HG02938 (cell line): ENCODE results near the gene PEX3.
A peak's percentile ranks its signal among the peaks of the same experiment; 100 is the strongest.

Source experiments
- ATAC-seq: cut with Tn5 transposase; IDR thresholded peaks from one replicate; pipeline ENCODE4 v1.9.1; 2021; ENCODE audit warnings: mild to moderate bottlenecking, moderate library complexity; ENCODE audit not compliant: unreplicated experiment

PEX3 gene

GRCh38 chr6:143450453-143451371, at the start of gene PEX3, which contains the start of gene ADAT2:
PEX3 (plus strand) TSS chr6:143450805; CDS start chr6:143451043, 238 bp downstream.
ADAT2 (minus strand) TSS chr6:143450695; CDS start chr6:143450658, 37 bp downstream.
- peak; percentile 88 for ATAC-seq

GRCh38 chr6:143401068-143401446, 49.5 kb upstream of the PEX3 start:
- no peak for ATAC-seq

GRCh38 chr6:143401636-143402370, 48.8 kb upstream of the PEX3 start:
- ATAC-seq, result no peak

- no peak for ATAC-seq
These were observed 47.8 kb upstream of the PEX3 start for GRCh38 chr6:143402721-143403336.

GRCh38 chr6:143405373-143406154, 45.0 kb upstream of the PEX3 start:
- no peak for ATAC-seq

GRCh38 chr6:143406673-143407072, 43.9 kb upstream of the PEX3 start:
- ATAC-seq, result no peak

GRCh38 chr6:143408151-143408786, 42.3 kb upstream of the PEX3 start:
- ATAC-seq, result no peak

GRCh38 chr6:143408787-143409162, 41.8 kb upstream of the PEX3 start:
- ATAC-seq, result no peak

- ATAC-seq, result no peak
These were observed 39.7 kb upstream of the PEX3 start for GRCh38 chr6:143410859-143411270.

GRCh38 chr6:143414769-143415168, 35.8 kb upstream of the PEX3 start:
- no peak for ATAC-seq

- ATAC-seq, result no peak
These were observed 31.1 kb upstream of the PEX3 start for GRCh38 chr6:143419526-143419925.

- ATAC-seq, result no peak
These were observed 24.6 kb upstream of the PEX3 start for GRCh38 chr6:143426026-143426425.

- peak; percentile 100 for ATAC-seq
These were observed 23.3 kb upstream of the PEX3 start for GRCh38 chr6:143427109-143427817.

- ATAC-seq, result no peak
These were observed 20.6 kb upstream of the PEX3 start for GRCh38 chr6:143429970-143430369.

- ATAC-seq, result no peak
These were observed 19.4 kb upstream of the PEX3 start for GRCh38 chr6:143431226-143431625.

- ATAC-seq, result no peak
These were observed 18.0 kb upstream of the PEX3 start for GRCh38 chr6:143432588-143432987.

GRCh38 chr6:143441010-143441409, 9.6 kb upstream of the PEX3 start:
- no peak for ATAC-seq

- ATAC-seq, result no peak
These were observed 8.7 kb upstream of the PEX3 start for GRCh38 chr6:143441680-143442545.

- ATAC-seq, result no peak
These were observed 7.5 kb upstream of the PEX3 start for GRCh38 chr6:143443096-143443495.
